Ascending aorta (tissue), 2 donors: ENCODE results near the gene JUND. TPM values are rescaled to one million over a fixed set of nuclear protein-coding genes. Genes with fewer than 3 reads are reported as not detected.
A peak's percentile ranks its signal among the peaks of the same experiment; 100 is the strongest.

Experiments used
- DNase-seq, 2 donors: peaks; one replicate each; pipeline ENCODE4 v3.0.0-alpha.2; 2019; ENCODE audit warnings: low spot score in 2 of 2
- H3K27ac ChIP-seq, 2 donors: fragments of 200-600 bp; sonication (generic); one replicate each; pipeline ENCODE4 v1.5.1; 2016 to 2017; ENCODE audit warnings: mild to moderate bottlenecking in 1 of 2
- H3K27me3 ChIP-seq: fragments of 200-600 bp; sonication (generic); one replicate; pipeline ENCODE4 v1.5.1; 2017
- H3K36me3 ChIP-seq, 2 donors: fragments of 200-600 bp; sonication (generic); one replicate each; pipeline ENCODE4 v1.5.1; 2016
- H3K4me1 ChIP-seq, 2 donors: fragments of 200-600 bp; sonication (generic); one replicate each; pipeline ENCODE4 v1.5.1; 2016 to 2017; ENCODE audit warnings: mild to moderate bottlenecking in 1 of 2
- H3K4me3 ChIP-seq, 2 donors: fragments of 200-600 bp; sonication (generic); one replicate each; pipeline ENCODE4 v1.5.1; 2016 to 2017; ENCODE audit warnings: mild to moderate bottlenecking in 1 of 2
- H3K9me3 ChIP-seq, 2 donors: fragments of 200-600 bp; sonication (generic); one replicate each; pipeline ENCODE4 v1.5.1; 2016
- intact Hi-C: fragments of 100-400 bp; cut with DNase I; formaldehyde crosslinking; loops from one replicate; pipeline ENCODE4 v1.15.1; 2023
- total RNA-seq: library from RNA; depleted of rRNA; stranded (reverse); fragments of >200 nt; gene quantifications from one replicate; pipeline ENCODE4 v1.1.0, GENCODE V29; 2016
- TF ChIP-seq, protein P1 (sequence below), 3 experiments: fragments of 200-600 bp in 2 of 3; fragments of 450-650 bp in 1 of 3; sonication (generic) in 2 of 3; IDR thresholded peaks; one replicate each; pipeline ENCODE4 v1.5.1; 2016 to 2019; ENCODE audit warnings: antibody characterized with exemption in 3 of 3, mild to moderate bottlenecking in 1 of 3, moderate library complexity in 1 of 3

JUND gene
- total RNA-seq, 1 donor from 2014 or later = 3,570 TPM

DNA sequence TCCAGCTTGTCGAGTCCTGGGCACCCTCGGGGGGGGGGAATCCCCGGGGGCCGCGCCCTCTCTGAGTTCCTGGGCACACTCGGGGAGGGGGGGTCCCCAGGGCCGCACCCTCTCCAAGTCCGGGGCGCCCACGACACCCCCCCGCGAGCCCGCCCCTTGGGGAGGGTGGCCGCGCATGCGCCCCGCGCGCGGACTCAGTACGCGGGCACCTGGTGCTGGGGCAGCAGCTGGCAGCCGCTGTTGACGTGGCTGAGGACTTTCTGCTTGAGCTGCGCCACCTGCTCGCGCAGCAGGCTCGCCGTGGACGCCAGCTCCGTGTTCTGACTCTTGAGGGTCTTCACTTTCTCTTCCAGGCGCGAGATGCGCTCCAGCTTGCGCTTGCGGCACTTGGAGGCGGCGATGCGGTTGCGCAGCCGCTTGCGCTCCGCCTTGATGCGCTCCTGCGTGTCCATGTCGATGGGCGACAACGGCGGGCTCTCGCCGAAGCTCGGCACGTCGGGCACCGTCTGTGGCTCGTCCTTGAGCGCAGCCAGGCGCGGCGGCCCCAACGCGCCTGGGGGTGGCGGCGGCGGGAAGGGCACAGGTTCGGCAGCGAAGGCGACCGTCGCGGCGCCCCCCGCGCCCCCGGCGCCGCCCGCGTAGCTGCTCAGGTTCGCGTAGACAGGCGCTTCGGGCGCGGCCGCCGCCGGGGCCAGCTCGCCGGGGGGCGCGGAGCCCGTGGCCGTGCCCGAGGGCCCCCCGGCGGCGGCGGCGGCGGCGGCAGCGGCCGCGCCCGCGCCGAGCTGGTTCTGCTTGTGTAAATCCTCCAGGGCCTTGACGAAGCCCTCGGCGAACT, 958 bp downstream of the JUND start:
- no peaks in the 10 kb centered on the region for H3K9me3 ChIP-seq
- peak in 1 of 2 donors; percentile 88 for DNase-seq
- H3K4me3 ChIP-seq = peak overlapping the region; percentile 92 to 100
- intact Hi-C loops = loop anchor here (1.0 kb wide), 1 partner anchor 12 kb away; no protein-coding TSS in a partner anchor
- no peaks in the 10 kb centered on the region for H3K27me3 ChIP-seq
- H3K4me1 ChIP-seq = peaks cover 18 to 44% of the 10 kb centered on the region in 2 donors
- H3K27ac ChIP-seq = peak overlapping the region; percentile 99 to 100
- H3K36me3 ChIP-seq = peaks cover 13 to 36% of the 10 kb centered on the region in 2 donors
- TF ChIP-seq, protein P1, sequence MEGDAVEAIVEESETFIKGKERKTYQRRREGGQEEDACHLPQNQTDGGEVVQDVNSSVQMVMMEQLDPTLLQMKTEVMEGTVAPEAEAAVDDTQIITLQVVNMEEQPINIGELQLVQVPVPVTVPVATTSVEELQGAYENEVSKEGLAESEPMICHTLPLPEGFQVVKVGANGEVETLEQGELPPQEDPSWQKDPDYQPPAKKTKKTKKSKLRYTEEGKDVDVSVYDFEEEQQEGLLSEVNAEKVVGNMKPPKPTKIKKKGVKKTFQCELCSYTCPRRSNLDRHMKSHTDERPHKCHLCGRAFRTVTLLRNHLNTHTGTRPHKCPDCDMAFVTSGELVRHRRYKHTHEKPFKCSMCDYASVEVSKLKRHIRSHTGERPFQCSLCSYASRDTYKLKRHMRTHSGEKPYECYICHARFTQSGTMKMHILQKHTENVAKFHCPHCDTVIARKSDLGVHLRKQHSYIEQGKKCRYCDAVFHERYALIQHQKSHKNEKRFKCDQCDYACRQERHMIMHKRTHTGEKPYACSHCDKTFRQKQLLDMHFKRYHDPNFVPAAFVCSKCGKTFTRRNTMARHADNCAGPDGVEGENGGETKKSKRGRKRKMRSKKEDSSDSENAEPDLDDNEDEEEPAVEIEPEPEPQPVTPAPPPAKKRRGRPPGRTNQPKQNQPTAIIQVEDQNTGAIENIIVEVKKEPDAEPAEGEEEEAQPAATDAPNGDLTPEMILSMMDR (IDR thresholded peaks at IDR 0.05) = peak in 1 of 3 experiments; percentile 7

DNA sequence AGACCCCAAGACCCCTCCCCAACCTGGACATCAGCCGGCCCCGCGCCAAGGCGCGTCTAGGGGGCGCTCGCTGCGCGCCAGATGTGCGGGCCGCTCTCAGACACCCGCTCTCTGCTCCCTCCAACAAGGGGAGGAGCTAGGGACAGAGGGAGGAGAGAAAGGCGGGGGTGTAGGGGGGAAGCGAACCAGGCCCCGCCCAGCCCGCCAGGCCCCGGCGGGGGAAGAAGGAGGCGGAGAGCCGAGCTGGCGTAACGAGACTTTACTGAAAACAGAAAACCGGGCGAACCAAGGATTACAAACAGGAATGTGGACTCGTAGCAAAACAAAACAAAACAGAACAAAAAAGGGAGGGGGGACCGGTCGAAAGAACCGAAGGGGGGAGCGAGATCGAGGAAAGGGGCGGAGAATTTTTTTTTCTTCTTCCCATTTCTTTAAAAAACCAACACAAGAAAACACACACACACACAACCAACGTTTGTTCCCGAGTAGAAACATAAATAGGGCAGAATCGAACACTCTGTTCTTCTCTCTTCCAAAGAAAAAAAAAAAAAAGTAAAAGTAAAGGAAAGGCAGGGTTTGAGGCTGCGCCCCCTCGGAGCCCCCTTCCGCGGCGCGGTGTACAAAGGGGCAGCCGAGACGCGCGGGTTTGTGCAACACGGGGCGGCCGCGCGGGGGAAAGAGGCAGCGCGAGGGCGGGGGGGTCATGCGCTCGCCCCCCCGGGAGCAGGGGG, 1.7 kb downstream of the JUND start:
- peaks cover 13 to 39% of the 10 kb centered on the region in 2 donors for H3K36me3 ChIP-seq
- DNase-seq = peak; percentile 70 to 95
- peak overlapping the region; percentile 92 to 100 for H3K4me3 ChIP-seq
- TF ChIP-seq, protein P1 (IDR thresholded peaks at IDR 0.05) = peak; percentile 75 to 92 (median 92)
- H3K4me1 ChIP-seq = peaks cover 20 to 52% of the 10 kb centered on the region in 2 donors
- intact Hi-C loops = loop anchor here (1.0 to 10.0 kb wide), 2 partner anchors 44 to 1955 kb away; partner anchors contain the start of genes KLF2 and LSM4
- peak overlapping the region; percentile 99 to 100 for H3K27ac ChIP-seq
- H3K9me3 ChIP-seq = no peaks in the 10 kb centered on the region
- no peaks in the 10 kb centered on the region for H3K27me3 ChIP-seq

DNA sequence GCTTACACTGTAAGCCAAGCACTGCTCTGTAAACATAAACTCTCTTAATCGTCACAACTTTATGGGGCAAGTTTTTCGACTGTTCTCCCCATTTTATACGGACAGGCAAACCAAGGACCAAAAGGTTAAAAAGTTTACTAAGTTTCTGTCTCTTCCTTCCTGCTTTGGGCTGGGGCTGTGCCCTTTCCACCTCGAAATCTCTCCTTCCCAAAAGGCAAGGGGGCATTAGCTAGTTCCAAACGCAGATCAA, 2.2 kb downstream of the JUND start:
- Histone ChIP-seq H3K4me1 (peaks cover 20 to 57% of the 10 kb centered on the region in 2 donors), H3K9me3 (no peaks in the 10 kb centered on the region), H3K27me3 (no peaks in the 10 kb centered on the region), H3K36me3 (peaks cover 13 to 39% of the 10 kb centered on the region in 2 donors), H3K4me3 (peak overlapping the region; percentile 92 to 100), H3K27ac (peak overlapping the region; percentile 99 to 100)
- TF ChIP-seq, protein P1 (IDR thresholded peaks at IDR 0.05) = no peak
- intact Hi-C loops = loop anchor here (1.0 to 10.0 kb wide), 2 partner anchors 44 to 1954 kb away; partner anchors contain the start of genes KLF2 and LSM4
- no peak for DNase-seq

DNA sequence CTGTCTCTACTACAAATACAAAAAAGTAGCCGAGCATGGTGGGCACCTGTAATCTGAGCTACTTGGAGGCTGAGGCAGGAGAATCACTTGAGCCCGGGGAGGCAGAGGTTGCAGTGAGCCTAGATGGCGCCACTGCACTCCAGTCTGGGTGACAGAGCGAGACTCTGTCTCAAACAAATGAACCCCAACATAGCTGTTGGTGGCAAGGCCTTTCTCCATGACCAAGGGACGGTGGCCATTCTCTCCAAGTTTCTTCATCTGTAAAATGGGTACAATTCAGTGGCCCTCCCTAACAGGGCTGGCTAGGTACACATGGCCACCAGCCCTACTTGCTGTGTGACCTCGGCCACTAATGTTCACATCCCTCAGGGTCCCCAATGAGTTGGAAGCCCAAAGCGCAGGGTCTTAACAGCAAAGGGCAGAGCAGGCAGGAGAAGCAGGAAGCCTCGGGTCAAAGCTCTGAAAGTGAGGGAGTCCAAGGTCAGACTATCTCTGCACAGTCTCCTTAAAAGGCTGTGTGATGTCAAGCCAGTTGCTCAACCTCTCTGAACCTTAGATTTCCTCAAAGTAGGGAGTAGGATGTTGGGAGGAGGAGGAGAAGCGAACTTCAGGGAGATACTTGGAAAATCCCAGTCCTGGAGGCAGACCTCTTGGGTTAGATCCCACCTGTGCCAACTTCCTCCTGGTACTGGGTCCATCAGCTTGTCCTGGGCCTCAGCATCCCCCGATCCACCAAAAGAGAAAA, 2.7 kb downstream of the JUND start:
- no peak for DNase-seq
- peaks cover 13 to 39% of the 10 kb centered on the region in 2 donors for H3K36me3 ChIP-seq
- TF ChIP-seq, protein P1 (IDR thresholded peaks at IDR 0.05) = peak in 2 of 3 experiments; percentile 8 to 33
- H3K27me3 ChIP-seq = no peaks in the 10 kb centered on the region
- peak overlapping the region; percentile 92 to 100 for H3K4me3 ChIP-seq
- intact Hi-C loops = loop anchor here (1.0 to 10.0 kb wide), 2 partner anchors 45 to 1954 kb away; partner anchors contain the start of genes KLF2 and LSM4
- H3K4me1 ChIP-seq = peaks cover 20 to 59% of the 10 kb centered on the region in 2 donors
- peak overlapping the region; percentile 99 to 100 for H3K27ac ChIP-seq
- no peaks in the 10 kb centered on the region for H3K9me3 ChIP-seq

DNA sequence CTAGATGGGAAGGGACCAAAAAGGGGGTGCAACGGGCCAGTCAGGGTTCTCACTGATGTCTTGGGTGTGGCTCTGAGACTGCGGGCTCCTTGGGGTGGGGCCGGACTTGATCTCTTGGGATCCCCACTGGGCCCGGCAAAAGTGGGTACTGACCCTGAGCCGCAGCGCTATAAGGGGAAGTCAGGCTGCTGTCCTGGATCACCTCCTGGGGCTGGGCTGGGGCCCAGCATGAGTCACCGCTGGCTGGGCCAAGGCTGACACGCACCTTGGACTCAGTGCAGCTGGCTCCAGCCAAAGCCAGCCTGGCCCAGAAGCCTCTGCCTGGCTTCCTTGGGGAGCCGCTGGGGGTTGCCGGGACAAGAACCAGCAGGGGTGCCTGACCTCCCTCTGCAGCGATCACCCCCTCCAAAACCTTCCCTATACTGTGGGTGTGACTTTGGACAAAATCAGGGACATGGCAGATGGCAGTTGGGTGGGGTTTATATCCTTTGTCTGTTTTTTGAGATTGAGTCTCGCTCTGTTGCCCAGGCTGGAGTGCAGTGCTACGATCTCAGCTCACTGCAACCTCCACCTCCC, 6.6 kb downstream of the JUND start:
- intact Hi-C loops = loop anchor here (10.0 kb wide), 1 partner anchor 1950 kb away; the partner anchor contains the start of gene KLF2
- H3K4me3 ChIP-seq = peak overlapping the region in 1 of 2 donors; percentile 26
- H3K27me3 ChIP-seq = no peaks in the 10 kb centered on the region
- DNase-seq = peak; percentile 66 to 91
- TF ChIP-seq, protein P1 (IDR thresholded peaks at IDR 0.05) = no peak
- peaks cover 14 to 44% of the 10 kb centered on the region in 2 donors for H3K4me1 ChIP-seq
- H3K27ac ChIP-seq = peak overlapping the region; percentile 6 to 72
- peaks cover 13 to 36% of the 10 kb centered on the region in 2 donors for H3K36me3 ChIP-seq
- no peaks in the 10 kb centered on the region for H3K9me3 ChIP-seq
